Measurements from ENCODE around the gene KCNJ3. TPM values are rescaled to one million over a fixed set of nuclear protein-coding genes. Genes with fewer than 3 reads are reported as not detected.

Gene KCNJ3
- polyA plus RNA-seq, result under 1 TPM in 2 of 3 donors, not detected in 1; 0.15 to 0.41 TPM

- 0 to 2% (median 1%) methylated on average over 16 of the region's 16 CpGs for WGBS, 3 donors
- no peak within 1 kb of the TSS for H3K27ac ChIP-seq (ENCODE audit: low read depth, low read length)
Observed at GRCh38 chr2:154698296-154698720, at the start of gene KCNJ3. KCNJ3 (plus strand) TSS chr2:154698695; CDS start chr2:154698776, 81 bp downstream.

GRCh38 chr2:154655499-154655898, 43.0 kb upstream of the KCNJ3 start:
- H3K27ac ChIP-seq (ENCODE audit: low read depth, low read length), result no peak overlapping the region

- H3K27ac ChIP-seq (ENCODE audit: low read depth, low read length), result no peak overlapping the region
- WGBS, 3 donors, result 90 to 93% (median 91%) methylated on average over 1 of the region's 1 CpG
Observed at GRCh38 chr2:154658854-154659253, 39.6 kb upstream of the KCNJ3 start.

GRCh38 chr2:154664248-154664647, 34.2 kb upstream of the KCNJ3 start:
- no peak overlapping the region for H3K27ac ChIP-seq (ENCODE audit: low read depth, low read length)

GRCh38 chr2:154670083-154670482, 28.4 kb upstream of the KCNJ3 start:
- H3K27ac ChIP-seq (ENCODE audit: low read depth, low read length), result no peak overlapping the region
- WGBS, 3 donors, result 53 to 72% (median 71%) methylated on average over 1 of the region's 1 CpG

GRCh38 chr2:154673694-154674093, 24.8 kb upstream of the KCNJ3 start:
- 70 to 73% (median 72%) methylated on average over 3 of the region's 3 CpGs for WGBS, 3 donors
- no peak overlapping the region for H3K27ac ChIP-seq (ENCODE audit: low read depth, low read length)

GRCh38 chr2:154677401-154677800, 21.1 kb upstream of the KCNJ3 start:
- WGBS, 3 donors, result 72 to 87% (median 81%) methylated on average over 3 of the region's 3 CpGs
- no peak overlapping the region for H3K27ac ChIP-seq (ENCODE audit: low read depth, low read length)

GRCh38 chr2:154681741-154682140, 16.8 kb upstream of the KCNJ3 start:
- no peak overlapping the region for H3K27ac ChIP-seq (ENCODE audit: low read depth, low read length)
- 86 to 96% (median 91%) methylated on average over 2 of the region's 2 CpGs for WGBS, 3 donors

- H3K27ac ChIP-seq (ENCODE audit: low read depth, low read length), result no peak overlapping the region
- WGBS, 3 donors, result 76 to 80% (median 78%) methylated on average over 3 of the region's 3 CpGs
Observed at GRCh38 chr2:154686162-154686561, 12.3 kb upstream of the KCNJ3 start.

- 90 to 92% (median 91%) methylated on average over 1 of the region's 1 CpG for WGBS, 3 donors
- H3K27ac ChIP-seq (ENCODE audit: low read depth, low read length), result no peak overlapping the region
Observed at GRCh38 chr2:154688373-154688772, 10.1 kb upstream of the KCNJ3 start.

GRCh38 chr2:154689158-154689557, 9.3 kb upstream of the KCNJ3 start:
- no peak overlapping the region for H3K27ac ChIP-seq (ENCODE audit: low read depth, low read length)
- WGBS, 3 donors, result 45 to 66% (median 64%) methylated on average over 1 of the region's 1 CpG

GRCh38 chr2:154692927-154693326, 5.6 kb upstream of the KCNJ3 start:
- WGBS, 3 donors, result 45 to 50% (median 50%) methylated on average over 5 of the region's 5 CpGs
- no peak overlapping the region for H3K27ac ChIP-seq (ENCODE audit: low read depth, low read length)

- 51 to 60% (median 54%) methylated on average over 3 of the region's 3 CpGs for WGBS, 3 donors
- H3K27ac ChIP-seq (ENCODE audit: low read depth, low read length), result no peak overlapping the region
Observed at GRCh38 chr2:154693741-154694340, 4.7 kb upstream of the KCNJ3 start.

GRCh38 chr2:154694881-154695280, 3.6 kb upstream of the KCNJ3 start:
- WGBS, 3 donors, result 88 to 89% (median 89%) methylated on average over 3 of the region's 3 CpGs

GRCh38 chr2:154696369-154696768, 2.1 kb upstream of the KCNJ3 start:
- 34 to 81% (median 79%) methylated on average over 4 of the region's 4 CpGs for WGBS, 3 donors
- no peak overlapping the region for H3K27ac ChIP-seq (ENCODE audit: low read depth, low read length)

More at GRCh38 chr2:154694881-154695280, 3.6 kb upstream of the KCNJ3 start:
- no peak overlapping the region for H3K27ac ChIP-seq (ENCODE audit: low read depth, low read length)

- H3K27ac ChIP-seq (ENCODE audit: low read depth, low read length), result no peak overlapping the region
- WGBS, 3 donors, result 28 to 42% (median 32%) methylated on average over 8 of the region's 8 CpGs
Observed at GRCh38 chr2:154696810-154697417, 1.6 kb upstream of the KCNJ3 start.

- H3K27ac ChIP-seq (ENCODE audit: low read depth, low read length), result no peak overlapping the region
- WGBS, 3 donors, result 1 to 2% (median 1%) methylated on average over 69 of the region's 69 CpGs
Observed at GRCh38 chr2:154697418-154698252, 860 bp upstream of the KCNJ3 start.

- no peak overlapping the region for H3K27ac ChIP-seq (ENCODE audit: low read depth, low read length)
- WGBS, 3 donors, result 5 to 10% (median 9%) methylated on average over 60 of the region's 60 CpGs
Observed at GRCh38 chr2:154698721-154699574, 453 bp downstream of the KCNJ3 start.

- no peak overlapping the region for H3K27ac ChIP-seq (ENCODE audit: low read depth, low read length)
- WGBS, 3 donors, result 47 to 55% (median 51%) methylated on average over 10 of the region's 10 CpGs
Observed at GRCh38 chr2:154699575-154699930, 1.1 kb downstream of the KCNJ3 start.

Measured in adipose tissue (tissue), 3 donors.